GM12891 (cell line): ENCODE results near the gene SP8.

Experiments used
- POLR2A ChIP-seq: IDR thresholded peaks from 2 replicates; pipeline ENCODE4 v1.6.1; 2011; ENCODE audit warnings: low read depth, low read length, control low read depth
- POLR2AphosphoS5 ChIP-seq: IDR thresholded peaks from 2 replicates; pipeline ENCODE4 v1.6.1; 2011; ENCODE audit warnings: low read depth, low read length, control low read depth

GRCh38 chr7:20741801-20742200, 44.9 kb downstream of the SP8 start:
- no peak for TF ChIP-seq POLR2A
- TF ChIP-seq POLR2AphosphoS5 = no peak
